A673 (cell line): ENCODE results near the gene PCP2. TPM values are rescaled to one million over a fixed set of nuclear protein-coding genes. Genes with fewer than 3 reads are reported as not detected.

Experiments used
- BruUV-seq: library from RNA; stranded (reverse); fragments of 400-500 nt; replicated peaks from 2 replicates; lab custom pipeline; 2021; lab: Mats Ljungman, UMichigan
- CTCF ChIA-PET: fragments of 300-600 bp; sonication (Branson Sonifier 250); formaldehyde crosslinking; loops from one replicate; lab custom pipeline; 2022; ENCODE audit warnings: antibody characterized with exemption; lab: Charles Lee
- POLR2A ChIA-PET: fragments of 300-600 bp; sonication (Branson Sonifier 250); formaldehyde crosslinking; loops from one replicate; lab custom pipeline; 2022; ENCODE audit warnings: antibody characterized with exemption; ENCODE audit not compliant: low non-redundant PET; lab: Charles Lee
- DNase-seq: peaks from one replicate; pipeline ENCODE4 v3.0.0-alpha.2; 2015; ENCODE audit warnings: low spot score
- H3K27ac ChIP-seq: fragments of 200-600 bp; sonication (generic); 2 replicates; pipeline ENCODE4 v1.5.1; 2016; ENCODE audit warnings: mixed run types, low read depth, mild to moderate bottlenecking, mixed read lengths, antibody characterized with exemption, low read length; ENCODE audit not compliant: poor library complexity, severe bottlenecking
- H3K27me3 ChIP-seq: fragments of 200-600 bp; sonication (generic); replicated peaks from 2 replicates; pipeline ENCODE4 v1.6.1; 2017; ENCODE audit warnings: mixed run types, low read depth, mild to moderate bottlenecking, mixed read lengths, antibody characterized with exemption, low read length; ENCODE audit not compliant: insufficient read depth, poor library complexity
- H3K36me3 ChIP-seq: fragments of 200-600 bp; sonication (generic); 2 replicates; pipeline ENCODE4 v1.6.1; 2016; ENCODE audit warnings: mixed run types, mild to moderate bottlenecking, mixed read lengths, antibody characterized with exemption, low read length; ENCODE audit not compliant: insufficient read depth, poor library complexity, severe bottlenecking
- H3K4me1 ChIP-seq: fragments of 200-600 bp; sonication (generic); 2 replicates; pipeline ENCODE4 v1.6.1; 2017; ENCODE audit warnings: mixed run types, mild to moderate bottlenecking, mixed read lengths, antibody characterized with exemption, low read length; ENCODE audit not compliant: insufficient read depth, poor library complexity, severe bottlenecking
- H3K4me3 ChIP-seq: fragments of 200-600 bp; sonication (generic); 2 replicates; pipeline ENCODE4 v1.5.1; 2016; ENCODE audit warnings: low read depth, mixed run types, mild to moderate bottlenecking, mixed read lengths, low read length; ENCODE audit not compliant: poor library complexity, severe bottlenecking
- H3K9me3 ChIP-seq: fragments of 200-600 bp; sonication (generic); 2 replicates; pipeline ENCODE4 v1.6.1; 2016; ENCODE audit warnings: mixed run types, low read depth, mild to moderate bottlenecking, mixed read lengths, antibody characterized with exemption, low read length; ENCODE audit not compliant: poor library complexity, severe bottlenecking
- CTCF ChIP-seq: fragments of 300-800, 200-600 bp; sonication (generic); conservative IDR thresholded peaks from 2 replicates; pipeline ENCODE4 v1.5.1; 2017; ENCODE audit warnings: low read depth, mild to moderate bottlenecking, antibody characterized with exemption, low read length, moderate library complexity, mixed read lengths
- EZH2 ChIP-seq: fragments of 200-600 bp; sonication (generic); IDR thresholded peaks from 2 replicates; pipeline ENCODE4 v1.6.1; 2017; ENCODE audit warnings: borderline replicate concordance, low read depth, mild to moderate bottlenecking, mixed read lengths, antibody characterized with exemption, low read length; ENCODE audit not compliant: poor library complexity, severe bottlenecking
- intact Hi-C: fragments of 100-400 bp; cut with micrococcal nuclease; formaldehyde crosslinking; loops from one replicate; pipeline ENCODE4 v1.10.0; 2022; ENCODE audit not compliant: unreplicated experiment
- microRNA-seq: library from miRNA; unstranded; fragments of <30 nt; microRNA quantifications from one replicate; pipeline ENCODE4 v1.2.0, GENCODE V29; 2021
- total RNA-seq: library from RNA; stranded (reverse); gene quantifications from 2 replicates; pipeline ENCODE4 v1.2.3, GENCODE V29; 2021

PCP2 gene
- total RNA-seq, 1 experiment from 2014 or later, result not detected

DNA sequence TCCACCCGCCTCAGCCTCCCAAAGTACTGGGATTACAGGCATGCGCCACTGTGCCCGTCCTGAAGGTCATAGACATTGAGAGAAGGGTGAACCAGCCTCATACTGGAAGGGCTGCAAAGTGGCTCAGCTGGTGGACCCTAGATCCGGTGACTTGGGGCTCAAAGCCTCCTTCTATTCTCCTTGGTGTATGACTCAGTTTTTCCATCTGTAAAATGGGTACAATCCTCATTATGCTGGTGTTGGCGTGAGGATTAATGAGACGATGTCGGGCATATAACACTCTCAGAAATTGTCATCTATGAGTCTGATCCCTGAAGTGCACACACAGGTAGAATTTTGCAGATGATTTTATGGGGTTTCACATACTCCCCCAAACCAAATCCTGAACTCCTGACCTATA is 43.7 kb downstream of the PCP2 start:
- intact Hi-C loops, result no loop called here
- DNase-seq, result no peak
- H3K9me3 ChIP-seq, result no peaks in the 10 kb centered on the region
- no peak overlapping the region for H3K4me3 ChIP-seq
- no peak overlapping the region for H3K27ac ChIP-seq
- TF ChIP-seq CTCF, result no peak
- TF ChIP-seq EZH2, result no peak
- H3K4me1 ChIP-seq, result no peaks in the 10 kb centered on the region
- ChIA-PET POLR2A (interaction anchor here (0.6 kb wide), 1 partner anchor 51 kb away, joined by 17 read pairs; no protein-coding TSS in a partner anchor), CTCF (no interaction called here)
- no TSS peak for BruUV-seq
- peaks cover 15% of the 10 kb centered on the region for H3K27me3 ChIP-seq
- no peaks in the 10 kb centered on the region for H3K36me3 ChIP-seq

DNA sequence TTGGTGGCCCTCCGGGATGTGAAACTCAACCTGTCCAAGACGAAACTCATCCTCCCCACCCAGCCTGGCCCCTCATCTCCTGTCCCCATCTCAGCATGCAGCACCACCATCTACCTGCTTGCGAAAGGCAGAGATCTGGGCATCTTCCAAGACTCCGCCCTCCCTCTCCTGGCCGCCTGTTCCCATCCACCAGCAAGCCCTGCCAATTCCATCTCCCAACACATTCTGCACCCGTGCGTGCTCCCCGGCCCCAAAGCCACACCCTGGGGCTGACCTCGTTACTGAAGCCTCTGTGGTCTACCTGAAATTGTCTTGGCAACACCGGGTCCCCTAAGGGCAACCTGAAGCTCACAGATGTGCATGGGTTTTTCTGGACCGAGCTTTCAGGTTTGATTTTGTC is 51.1 kb downstream of the PCP2 start:
- ChIA-PET CTCF (no interaction called here), POLR2A (interaction anchor here (0.6 kb wide), 1 partner anchor 338 kb away, joined by 11 read pairs; the partner anchor contains the start of gene SNAPC2)
- no peaks in the 10 kb centered on the region for H3K9me3 ChIP-seq
- intact Hi-C loops, result no loop called here
- peaks cover 30% of the 10 kb centered on the region for H3K27me3 ChIP-seq
- H3K4me1 ChIP-seq, result no peaks in the 10 kb centered on the region
- TF ChIP-seq CTCF (no peak), EZH2 (no peak)
- H3K4me3 ChIP-seq, result no peak overlapping the region
- no peak for DNase-seq
- H3K36me3 ChIP-seq, result no peaks in the 10 kb centered on the region
- no peak overlapping the region for H3K27ac ChIP-seq
- no TSS peak for BruUV-seq

Small RNAs within 50 kb of the gene (microRNA-seq; reads per million reads assigned to microRNA genes)
- not detected for gene MIR6792

Other genes starting within 250 kb of the PCP2 start
- 1.1 and 1.9 TPM in 2 replicates for gene PEX11G, start 144.7 kb downstream of the PCP2 start, total RNA-seq
- gene ZNF358, start 117.6 kb downstream of the PCP2 start, total RNA-seq, result 44.1 and 48.2 TPM in 2 replicates
- 25.7 and 28.4 TPM in 2 replicates for gene MCOLN1, start 111.1 kb downstream of the PCP2 start, total RNA-seq
- 70.4 and 73.9 TPM in 2 replicates for gene PNPLA6, start 98.0 kb downstream of the PCP2 start, total RNA-seq
- 1.2 and 3.4 TPM in 2 replicates for gene CAMSAP3, start 37.9 kb downstream of the PCP2 start, total RNA-seq
- 46.8 and 50.4 TPM in 2 replicates for gene XAB2, start 4.2 kb downstream of the PCP2 start, total RNA-seq
- gene PET100, start 3.9 kb downstream of the PCP2 start, total RNA-seq, result 129 and 130 TPM in 2 replicates
- gene STXBP2, start 3.4 kb upstream of the PCP2 start, total RNA-seq, result 49.8 and 60.0 TPM in 2 replicates
- not detected in 2 replicates for gene RETN, start 35.3 kb upstream of the PCP2 start, total RNA-seq
- gene MCEMP1, start 43.4 kb upstream of the PCP2 start, total RNA-seq, result 4.0 and 4.1 TPM in 2 replicates
- gene TRAPPC5, start 47.1 kb upstream of the PCP2 start, total RNA-seq, result 105 and 107 TPM in 2 replicates
- not detected in 2 replicates for gene FCER2, start 68.4 kb upstream of the PCP2 start, total RNA-seq
- not detected in 2 replicates for gene CLEC4G, start 98.4 kb upstream of the PCP2 start, total RNA-seq
- gene CD209, start 113.8 kb upstream of the PCP2 start, total RNA-seq, result not detected in 2 replicates
- not detected in 2 replicates for gene CLEC4M, start 129.5 kb upstream of the PCP2 start, total RNA-seq
- gene EVI5L, start 196.5 kb upstream of the PCP2 start, total RNA-seq, result 4.8 and 8.8 TPM in 2 replicates
- gene PRR36, start 240.7 kb upstream of the PCP2 start, total RNA-seq, result 3.3 and 4.9 TPM in 2 replicates